ENCODE data around the gene CLOCK.

CLOCK gene

GRCh38 chr4:55395529-55396307 lies 151.0 kb downstream of the CLOCK start, which contains the start of gene TMEM165 (continued):
- TF ChIP-seq, protein P1, sequence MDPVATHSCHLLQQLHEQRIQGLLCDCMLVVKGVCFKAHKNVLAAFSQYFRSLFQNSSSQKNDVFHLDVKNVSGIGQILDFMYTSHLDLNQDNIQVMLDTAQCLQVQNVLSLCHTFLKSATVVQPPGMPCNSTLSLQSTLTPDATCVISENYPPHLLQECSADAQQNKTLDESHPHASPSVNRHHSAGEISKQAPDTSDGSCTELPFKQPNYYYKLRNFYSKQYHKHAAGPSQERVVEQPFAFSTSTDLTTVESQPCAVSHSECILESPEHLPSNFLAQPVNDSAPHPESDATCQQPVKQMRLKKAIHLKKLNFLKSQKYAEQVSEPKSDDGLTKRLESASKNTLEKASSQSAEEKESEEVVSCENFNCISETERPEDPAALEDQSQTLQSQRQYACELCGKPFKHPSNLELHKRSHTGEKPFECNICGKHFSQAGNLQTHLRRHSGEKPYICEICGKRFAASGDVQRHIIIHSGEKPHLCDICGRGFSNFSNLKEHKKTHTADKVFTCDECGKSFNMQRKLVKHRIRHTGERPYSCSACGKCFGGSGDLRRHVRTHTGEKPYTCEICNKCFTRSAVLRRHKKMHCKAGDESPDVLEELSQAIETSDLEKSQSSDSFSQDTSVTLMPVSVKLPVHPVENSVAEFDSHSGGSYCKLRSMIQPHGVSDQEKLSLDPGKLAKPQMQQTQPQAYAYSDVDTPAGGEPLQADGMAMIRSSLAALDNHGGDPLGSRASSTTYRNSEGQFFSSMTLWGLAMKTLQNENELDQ (tag by site-specific recombination; IDR thresholded peaks at IDR 0.05; ENCODE audit: low read depth), result no peak
- no peak for TF ChIP-seq GFI1B (tag by site-specific recombination; IDR thresholded peaks at IDR 0.05)
- TF ChIP-seq, protein P2, sequence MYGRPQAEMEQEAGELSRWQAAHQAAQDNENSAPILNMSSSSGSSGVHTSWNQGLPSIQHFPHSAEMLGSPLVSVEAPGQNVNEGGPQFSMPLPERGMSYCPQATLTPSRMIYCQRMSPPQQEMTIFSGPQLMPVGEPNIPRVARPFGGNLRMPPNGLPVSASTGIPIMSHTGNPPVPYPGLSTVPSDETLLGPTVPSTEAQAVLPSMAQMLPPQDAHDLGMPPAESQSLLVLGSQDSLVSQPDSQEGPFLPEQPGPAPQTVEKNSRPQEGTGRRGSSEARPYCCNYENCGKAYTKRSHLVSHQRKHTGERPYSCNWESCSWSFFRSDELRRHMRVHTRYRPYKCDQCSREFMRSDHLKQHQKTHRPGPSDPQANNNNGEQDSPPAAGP (tag by site-specific recombination; IDR thresholded peaks at IDR 0.05), result 0 out of 2 replicates have a peak, but pooled peaks have one; percentile 46
- no peak for TF ChIP-seq GLI2 (tag by site-specific recombination; IDR thresholded peaks at IDR 0.05; ENCODE audit: borderline replicate concordance, low read depth)
- peak; percentile 96 for TF ChIP-seq ZEB2 (tag by site-specific recombination; IDR thresholded peaks at IDR 0.05)
- TF ChIP-seq, protein P3, sequence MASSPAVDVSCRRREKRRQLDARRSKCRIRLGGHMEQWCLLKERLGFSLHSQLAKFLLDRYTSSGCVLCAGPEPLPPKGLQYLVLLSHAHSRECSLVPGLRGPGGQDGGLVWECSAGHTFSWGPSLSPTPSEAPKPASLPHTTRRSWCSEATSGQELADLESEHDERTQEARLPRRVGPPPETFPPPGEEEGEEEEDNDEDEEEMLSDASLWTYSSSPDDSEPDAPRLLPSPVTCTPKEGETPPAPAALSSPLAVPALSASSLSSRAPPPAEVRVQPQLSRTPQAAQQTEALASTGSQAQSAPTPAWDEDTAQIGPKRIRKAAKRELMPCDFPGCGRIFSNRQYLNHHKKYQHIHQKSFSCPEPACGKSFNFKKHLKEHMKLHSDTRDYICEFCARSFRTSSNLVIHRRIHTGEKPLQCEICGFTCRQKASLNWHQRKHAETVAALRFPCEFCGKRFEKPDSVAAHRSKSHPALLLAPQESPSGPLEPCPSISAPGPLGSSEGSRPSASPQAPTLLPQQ (tag by site-specific recombination; IDR thresholded peaks at IDR 0.05), result peak; percentile 48
- TF ChIP-seq, protein P4, sequence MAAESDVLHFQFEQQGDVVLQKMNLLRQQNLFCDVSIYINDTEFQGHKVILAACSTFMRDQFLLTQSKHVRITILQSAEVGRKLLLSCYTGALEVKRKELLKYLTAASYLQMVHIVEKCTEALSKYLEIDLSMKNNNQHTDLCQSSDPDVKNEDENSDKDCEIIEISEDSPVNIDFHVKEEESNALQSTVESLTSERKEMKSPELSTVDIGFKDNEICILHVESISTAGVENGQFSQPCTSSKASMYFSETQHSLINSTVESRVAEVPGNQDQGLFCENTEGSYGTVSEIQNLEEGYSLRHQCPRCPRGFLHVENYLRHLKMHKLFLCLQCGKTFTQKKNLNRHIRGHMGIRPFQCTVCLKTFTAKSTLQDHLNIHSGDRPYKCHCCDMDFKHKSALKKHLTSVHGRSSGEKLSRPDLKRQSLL (tag by site-specific recombination; IDR thresholded peaks at IDR 0.05), result no peak
- TF ChIP-seq ZNF629 (tag by site-specific recombination; IDR thresholded peaks at IDR 0.05), result peak; percentile 94
- TF ChIP-seq BCL11A (tag by site-specific recombination; IDR thresholded peaks at IDR 0.05; ENCODE audit: low read depth), result no peak
- peak; percentile 88 for TF ChIP-seq ZNF335 (tag by site-specific recombination; conservative IDR thresholded peaks at IDR 0.05)
- no peak for TF ChIP-seq ZNF626 (tag by site-specific recombination; IDR thresholded peaks at IDR 0.05)
- TF ChIP-seq KLF1 (tag by site-specific recombination; IDR thresholded peaks at IDR 0.05), result peak; percentile 59
- TF ChIP-seq GLIS1 (tag by site-specific recombination; IDR thresholded peaks at IDR 0.05), result peak; percentile 73
- no peak for TF ChIP-seq ZNF169 (tag by site-specific recombination; IDR thresholded peaks at IDR 0.05)
- TF ChIP-seq ZBTB48 (tag by site-specific recombination; IDR thresholded peaks at IDR 0.05), result peak; percentile 45; the same call in 1 of the 2 replicates
- peak; percentile 69; the same call in 1 of the 2 replicates for TF ChIP-seq ZBTB17 (tag by site-specific recombination; IDR thresholded peaks at IDR 0.05)
- 0 out of 2 replicates have a peak, but pooled peaks have one; percentile 17 for TF ChIP-seq ZNF843 (tag by site-specific recombination; IDR thresholded peaks at IDR 0.05)
- TF ChIP-seq OSR2 (tag by site-specific recombination; IDR thresholded peaks at IDR 0.05), result no peak
- TF ChIP-seq KLF7 (tag by site-specific recombination; IDR thresholded peaks at IDR 0.05; ENCODE audit: borderline replicate concordance), result peak; percentile 73; the same call in 1 of the 2 replicates
- peak; percentile 90 for TF ChIP-seq KLF8 (tag by site-specific recombination; IDR thresholded peaks at IDR 0.05)
- TF ChIP-seq SP7 (tag by site-specific recombination; IDR thresholded peaks at IDR 0.05), result peak; percentile 65; the same call in 1 of the 2 replicates
- TF ChIP-seq ZNF391 (tag by site-specific recombination; IDR thresholded peaks at IDR 0.05; ENCODE audit: borderline replicate concordance, low read depth), result peak; percentile 21; the same call in 1 of the 2 replicates
- peak; percentile 88 for TF ChIP-seq HIC1 (tag by site-specific recombination; IDR thresholded peaks at IDR 0.05)
- peak; percentile 83 for TF ChIP-seq ZNF341 (tag by site-specific recombination; IDR thresholded peaks at IDR 0.05; ENCODE audit: low read depth)
- TF ChIP-seq ZNF10 (tag by site-specific recombination; IDR thresholded peaks at IDR 0.05), result no peak
- TF ChIP-seq, protein P5, sequence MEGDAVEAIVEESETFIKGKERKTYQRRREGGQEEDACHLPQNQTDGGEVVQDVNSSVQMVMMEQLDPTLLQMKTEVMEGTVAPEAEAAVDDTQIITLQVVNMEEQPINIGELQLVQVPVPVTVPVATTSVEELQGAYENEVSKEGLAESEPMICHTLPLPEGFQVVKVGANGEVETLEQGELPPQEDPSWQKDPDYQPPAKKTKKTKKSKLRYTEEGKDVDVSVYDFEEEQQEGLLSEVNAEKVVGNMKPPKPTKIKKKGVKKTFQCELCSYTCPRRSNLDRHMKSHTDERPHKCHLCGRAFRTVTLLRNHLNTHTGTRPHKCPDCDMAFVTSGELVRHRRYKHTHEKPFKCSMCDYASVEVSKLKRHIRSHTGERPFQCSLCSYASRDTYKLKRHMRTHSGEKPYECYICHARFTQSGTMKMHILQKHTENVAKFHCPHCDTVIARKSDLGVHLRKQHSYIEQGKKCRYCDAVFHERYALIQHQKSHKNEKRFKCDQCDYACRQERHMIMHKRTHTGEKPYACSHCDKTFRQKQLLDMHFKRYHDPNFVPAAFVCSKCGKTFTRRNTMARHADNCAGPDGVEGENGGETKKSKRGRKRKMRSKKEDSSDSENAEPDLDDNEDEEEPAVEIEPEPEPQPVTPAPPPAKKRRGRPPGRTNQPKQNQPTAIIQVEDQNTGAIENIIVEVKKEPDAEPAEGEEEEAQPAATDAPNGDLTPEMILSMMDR (tag by site-specific recombination; IDR thresholded peaks at IDR 0.05), result peak; percentile 29; the same call in 1 of the 2 replicates
- TF ChIP-seq BCL11B (tag by site-specific recombination; IDR thresholded peaks at IDR 0.05; ENCODE audit: low read depth), result no peak
- no peak for TF ChIP-seq ZFP37 (tag by site-specific recombination; IDR thresholded peaks at IDR 0.05)
- peak; percentile 80 for TF ChIP-seq SP2 (tag by site-specific recombination; IDR thresholded peaks at IDR 0.05)
- peak; percentile 92 for TF ChIP-seq KLF9 (tag by site-specific recombination; IDR thresholded peaks at IDR 0.05; ENCODE audit: low read depth)

Measured in HEK293 (cell line).